Fibroblast of the aortic adventitia (primary cell): ENCODE measurements around the gene AIMP1. TPM values are rescaled to one million over a fixed set of nuclear protein-coding genes. Genes with fewer than 3 reads are reported as not detected.
A peak's percentile ranks its signal among the peaks of the same experiment; 100 is the strongest.

Source experiments
- DNase-seq: peaks from one replicate; pipeline ENCODE4 v3.0.0-alpha.2; 2010; ENCODE audit warnings: low read depth
- H3K4me3 ChIP-seq: 2 replicates; pipeline ENCODE4 v1.5.1; 2011; ENCODE audit warnings: low read depth, mild to moderate bottlenecking, control low read depth, low read length, moderate library complexity
- CTCF ChIP-seq: IDR thresholded peaks from 2 replicates; pipeline ENCODE4 v1.5.1; 2011; ENCODE audit warnings: mild to moderate bottlenecking, low read length, control low read depth, inconsistent platforms; ENCODE audit not compliant: insufficient read depth
- total RNA-seq: library from RNA; depleted of rRNA; stranded (reverse); fragments of >200 nt; gene quantifications from 2 replicates; pipeline ENCODE4 v1.2.3, GENCODE V29; 2012; ENCODE audit warnings: low replicate concordance

Gene AIMP1
- total RNA-seq, 1 donor, result 30.7 TPM

GRCh38 chr4:106284227-106284626 lies 32.1 kb upstream of the AIMP1 start:
- H3K4me3 ChIP-seq, result no peak overlapping the region
- no peak for TF ChIP-seq CTCF
- DNase-seq, result no peak

GRCh38 chr4:106286611-106287010 lies 29.7 kb upstream of the AIMP1 start:
- no peak overlapping the region for H3K4me3 ChIP-seq
- DNase-seq, result no peak
- TF ChIP-seq CTCF, result no peak

GRCh38 chr4:106287353-106287969 lies 28.9 kb upstream of the AIMP1 start:
- no peak for TF ChIP-seq CTCF
- DNase-seq, result peak; percentile 64
- no peak overlapping the region for H3K4me3 ChIP-seq

- no peak overlapping the region for H3K4me3 ChIP-seq
- peak; percentile 19 for DNase-seq
- TF ChIP-seq CTCF, result no peak
These were observed 26.6 kb upstream of the AIMP1 start for GRCh38 chr4:106289737-106290136.

GRCh38 chr4:106291678-106292077 lies 24.7 kb upstream of the AIMP1 start:
- H3K4me3 ChIP-seq, result no peak overlapping the region
- TF ChIP-seq CTCF, result no peak
- no peak for DNase-seq

- no peak overlapping the region for H3K4me3 ChIP-seq
- no peak for DNase-seq
- no peak for TF ChIP-seq CTCF
These were observed 22.3 kb upstream of the AIMP1 start for GRCh38 chr4:106294062-106294461.
